ENCODE measurements around the gene GSG1L. TPM values are rescaled to one million over a fixed set of nuclear protein-coding genes. Genes with fewer than 3 reads are reported as not detected.

Gene GSG1L
- polyA plus RNA-seq, 1 donor (not counting 4 experiments of a cell fraction or from before 2014, with no cell fraction given), result not detected

DNA sequence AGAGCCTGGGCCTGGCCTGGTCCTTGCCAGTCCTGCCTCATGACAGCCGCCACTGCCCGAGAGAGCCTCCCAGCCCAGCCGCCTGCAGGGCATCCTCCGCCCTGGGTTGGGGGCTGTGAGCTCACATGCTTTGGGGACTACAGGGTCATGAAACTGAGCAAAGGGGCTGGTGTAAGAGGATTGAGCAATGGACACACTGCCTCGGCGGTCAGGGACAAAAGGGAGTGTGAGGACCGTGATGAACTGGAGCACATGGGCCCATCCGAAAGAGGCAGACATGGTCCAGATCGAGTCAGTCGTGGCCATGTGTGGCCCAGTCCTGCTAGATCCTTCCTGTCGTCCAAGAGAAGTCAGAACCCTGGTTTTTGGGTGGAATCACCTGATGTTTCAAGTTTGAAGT lies 52.3 kb downstream of the GSG1L start:
- no peak overlapping the region for H3K4me3 ChIP-seq (ENCODE audit: control insufficient read depth in 2 of 3, extremely low read depth in 1 of 3, insufficient read depth in 2 of 3, low read depth in 1 of 3, low read length in 3 of 3)
- no peaks in the 10 kb centered on the region for H3K9me3 ChIP-seq (ENCODE audit: control insufficient read depth, low read depth, low read length)
- no peaks in the 10 kb centered on the region for H3K79me2 ChIP-seq (ENCODE audit: control insufficient read depth, insufficient read depth, low read length)
- H3K36me3 ChIP-seq (ENCODE audit: control insufficient read depth in 2 of 2, extremely low read depth in 1 of 2, insufficient read depth in 2 of 2, low read length in 2 of 2), result no peaks in the 10 kb centered on the region
- FAIRE-seq, result no peak
- no peaks in the 10 kb centered on the region for H4K20me1 ChIP-seq (ENCODE audit: control insufficient read depth, extremely low read depth, insufficient read depth, low read length)
- no peaks in the 10 kb centered on the region for H3K4me1 ChIP-seq (ENCODE audit: control insufficient read depth, extremely low read depth, insufficient read depth, low read length)
- dilution Hi-C loops (cut with MboI; ENCODE audit: extremely low pct_ligation_motif_present, low sequenced_read_pairs), result no loop called here
- H3K27me3 ChIP-seq (ENCODE audit: control insufficient read depth, extremely low read depth, insufficient read depth, low read length), result peaks cover 5% of the 10 kb centered on the region
- no peak overlapping the region for H2AFZ ChIP-seq (ENCODE audit: control insufficient read depth, low read length)
- TF ChIP-seq CTCF (optimal IDR thresholded peaks at IDR 0.05 in 1 of 3, IDR thresholded peaks at IDR 0.05 in 1 of 3, conservative IDR thresholded peaks at IDR 0.05 in 1 of 3; ENCODE audit: extremely low read depth in 1 of 3, insufficient read depth in 2 of 3, low read length in 3 of 3) (no peak), EZH2 (IDR thresholded peaks at IDR 0.05; ENCODE audit: low read length) (no peak)
- H3K4me2 ChIP-seq (ENCODE audit: control insufficient read depth, extremely low read depth, insufficient read depth, low read depth, low read length), result no peak overlapping the region
- H3K9me1 ChIP-seq (ENCODE audit: control insufficient read depth, extremely low read depth, insufficient read depth, low read length), result no peaks in the 10 kb centered on the region
- H3K9ac ChIP-seq (ENCODE audit: control insufficient read depth, extremely low read depth, insufficient read depth, low read length), result no peak overlapping the region
- H3K27ac ChIP-seq (ENCODE audit: control insufficient read depth, insufficient read depth, low read length), result no peak overlapping the region
- DNase-seq (ENCODE audit: low read depth, low spot score), result no peak

DNA sequence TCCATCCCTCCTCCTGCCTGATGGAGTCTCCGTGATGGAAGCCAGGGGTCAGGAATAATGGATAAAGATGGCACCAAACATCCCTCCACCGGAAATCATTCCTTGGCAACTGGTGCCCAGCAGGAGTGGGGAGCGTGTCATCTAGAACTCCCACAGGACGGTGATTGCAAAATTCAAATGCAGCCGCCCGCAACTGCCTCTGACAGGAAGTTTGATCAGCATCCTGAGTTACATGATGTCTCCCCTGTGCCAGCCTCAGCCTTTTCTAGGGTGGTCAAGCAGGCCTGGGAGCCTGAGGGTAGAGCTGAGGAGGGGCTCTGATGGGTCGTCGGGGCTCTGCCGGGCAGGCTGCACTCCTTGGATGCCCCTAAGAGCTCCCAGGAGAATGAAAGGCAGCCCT lies 52.8 kb downstream of the GSG1L start:
- H3K9me1 ChIP-seq (ENCODE audit: control insufficient read depth, extremely low read depth, insufficient read depth, low read length), result no peaks in the 10 kb centered on the region
- H3K4me3 ChIP-seq (ENCODE audit: control insufficient read depth in 2 of 3, extremely low read depth in 1 of 3, insufficient read depth in 2 of 3, low read depth in 1 of 3, low read length in 3 of 3), result no peak overlapping the region
- no peak overlapping the region for H3K9ac ChIP-seq (ENCODE audit: control insufficient read depth, extremely low read depth, insufficient read depth, low read length)
- peaks cover 5% of the 10 kb centered on the region for H3K27me3 ChIP-seq (ENCODE audit: control insufficient read depth, extremely low read depth, insufficient read depth, low read length)
- H3K79me2 ChIP-seq (ENCODE audit: control insufficient read depth, insufficient read depth, low read length), result no peaks in the 10 kb centered on the region
- no peak overlapping the region for H2AFZ ChIP-seq (ENCODE audit: control insufficient read depth, low read length)
- no peaks in the 10 kb centered on the region for H3K4me1 ChIP-seq (ENCODE audit: control insufficient read depth, extremely low read depth, insufficient read depth, low read length)
- H3K4me2 ChIP-seq (ENCODE audit: control insufficient read depth, extremely low read depth, insufficient read depth, low read depth, low read length), result no peak overlapping the region
- DNase-seq (ENCODE audit: low read depth, low spot score), result no peak
- no peaks in the 10 kb centered on the region for H4K20me1 ChIP-seq (ENCODE audit: control insufficient read depth, extremely low read depth, insufficient read depth, low read length)
- dilution Hi-C loops (cut with MboI; ENCODE audit: extremely low pct_ligation_motif_present, low sequenced_read_pairs), result no loop called here
- FAIRE-seq, result no peak
- TF ChIP-seq EZH2 (IDR thresholded peaks at IDR 0.05; ENCODE audit: low read length), result no peak
- no peak for TF ChIP-seq CTCF (optimal IDR thresholded peaks at IDR 0.05 in 1 of 3, IDR thresholded peaks at IDR 0.05 in 1 of 3, conservative IDR thresholded peaks at IDR 0.05 in 1 of 3; ENCODE audit: extremely low read depth in 1 of 3, insufficient read depth in 2 of 3, low read length in 3 of 3)
- no peak overlapping the region for H3K27ac ChIP-seq (ENCODE audit: control insufficient read depth, insufficient read depth, low read length)
- H3K9me3 ChIP-seq (ENCODE audit: control insufficient read depth, low read depth, low read length), result no peaks in the 10 kb centered on the region
- no peaks in the 10 kb centered on the region for H3K36me3 ChIP-seq (ENCODE audit: control insufficient read depth in 2 of 2, extremely low read depth in 1 of 2, insufficient read depth in 2 of 2, low read length in 2 of 2)

Data from keratinocyte (primary cell).